ENCODE measurements around the gene KRTAP9-7. TPM values are rescaled to one million over a fixed set of nuclear protein-coding genes. Genes with fewer than 3 reads are reported as not detected.

The KRTAP9-7 gene
- total RNA-seq, 4 donors from 2014 or later, result 10.0 to 20.3 TPM; not detected in 2

- 34% methylated on average over 1 of the region's 1 CpG for WGBS
- Histone ChIP-seq H3K9me3 (no peaks in the 10 kb centered on the region), H3K36me3 (no peaks in the 10 kb centered on the region), H3K27ac (no peak overlapping the region), H3K4me1 (no peaks in the 10 kb centered on the region), H3K4me3 (no peak overlapping the region), H3K27me3 (peaks cover 6% of the 10 kb centered on the region)
- TF ChIP-seq POLR2A (IDR thresholded peaks at IDR 0.05) (no peak), POLR2AphosphoS5 (IDR thresholded peaks at IDR 0.05) (no peak), EP300 (IDR thresholded peaks at IDR 0.05) (no peak)
- DNase-seq (ENCODE audit: low spot score in 2 of 2), result no peak
Observed at GRCh38 chr17:41296846-41297245, 21.3 kb downstream of the KRTAP9-7 start.

GRCh38 chr17:41298458-41299135 lies 23.1 kb downstream of the KRTAP9-7 start:
- WGBS, result 90% methylated on average over 20 of the region's 20 CpGs
- H3K27me3 ChIP-seq, result peaks cover 11% of the 10 kb centered on the region
- peaks cover 8% of the 10 kb centered on the region for H3K4me1 ChIP-seq
- no peaks in the 10 kb centered on the region for H3K9me3 ChIP-seq
- TF ChIP-seq POLR2A (IDR thresholded peaks at IDR 0.05), result no peak
- TF ChIP-seq POLR2AphosphoS5 (IDR thresholded peaks at IDR 0.05), result no peak
- TF ChIP-seq EP300 (IDR thresholded peaks at IDR 0.05), result no peak
- TF ChIP-seq CTCF (IDR thresholded peaks at IDR 0.05), result no peak
- no peak for DNase-seq (ENCODE audit: low spot score in 2 of 2)
- H3K27ac ChIP-seq, result no peak overlapping the region
- no peaks in the 10 kb centered on the region for H3K36me3 ChIP-seq
- no peak overlapping the region for H3K4me3 ChIP-seq

GRCh38 chr17:41301204-41301790 lies 25.8 kb downstream of the KRTAP9-7 start:
- 45% methylated on average over 5 of the region's 5 CpGs for WGBS
- TF ChIP-seq EP300 (IDR thresholded peaks at IDR 0.05) (no peak), POLR2A (IDR thresholded peaks at IDR 0.05) (no peak), CTCF (IDR thresholded peaks at IDR 0.05) (no peak), POLR2AphosphoS5 (IDR thresholded peaks at IDR 0.05) (no peak)
- Histone ChIP-seq H3K36me3 (no peaks in the 10 kb centered on the region), H3K27ac (no peak overlapping the region), H3K4me3 (no peak overlapping the region), H3K4me1 (peaks cover 8% of the 10 kb centered on the region), H3K27me3 (peaks cover 11% of the 10 kb centered on the region), H3K9me3 (no peaks in the 10 kb centered on the region)
- no peak for DNase-seq (ENCODE audit: low spot score in 2 of 2)

GRCh38 chr17:41301916-41302901 lies 26.7 kb downstream of the KRTAP9-7 start, which contains the start of gene KRTAP29-1:
Gene KRTAP29-1 (minus strand): TSS chr17:41302851. CDS start chr17:41302851, 0 bp downstream.
- H3K27ac ChIP-seq, result no peak within 1 kb of the TSS

More at GRCh38 chr17:41301916-41302901, 26.7 kb downstream of the KRTAP9-7 start, which contains the start of gene KRTAP29-1:
- no peaks in the 10 kb centered on the region for H3K9me3 ChIP-seq
- H3K27me3 ChIP-seq, result peaks cover 11% of the 10 kb centered on the region
- 24% methylated on average over 11 of the region's 11 CpGs for WGBS
- DNase-seq (ENCODE audit: low spot score in 2 of 2), result no peak
- TF ChIP-seq CTCF (IDR thresholded peaks at IDR 0.05), result no peak
- no peak for TF ChIP-seq POLR2AphosphoS5 (IDR thresholded peaks at IDR 0.05)
- no peak for TF ChIP-seq POLR2A (IDR thresholded peaks at IDR 0.05)
- no peak for TF ChIP-seq EP300 (IDR thresholded peaks at IDR 0.05)
- no peaks in the 10 kb centered on the region for H3K36me3 ChIP-seq
- H3K4me3 ChIP-seq, result no peak within 1 kb of the TSS
- peaks cover 8% of the 10 kb centered on the region for H3K4me1 ChIP-seq

All from suprapubic skin (tissue), 4 donors.